Stimulated activated CD8-positive, alpha-beta memory T cell treated with anti-CD3 and anti-CD28 coated beads, Interleukin-4, amount 100 ng/mL, for 1 hour (primary cell): ENCODE measurements around the gene STAT4.

ENCODE experiments used
- DNase-seq, 2 donors: peaks; one replicate each; pipeline ENCODE4 v3.0.0-alpha.2; 2020; ENCODE audit warnings: low read depth in 2 of 2, low spot score in 1 of 2

Gene STAT4

DNA sequence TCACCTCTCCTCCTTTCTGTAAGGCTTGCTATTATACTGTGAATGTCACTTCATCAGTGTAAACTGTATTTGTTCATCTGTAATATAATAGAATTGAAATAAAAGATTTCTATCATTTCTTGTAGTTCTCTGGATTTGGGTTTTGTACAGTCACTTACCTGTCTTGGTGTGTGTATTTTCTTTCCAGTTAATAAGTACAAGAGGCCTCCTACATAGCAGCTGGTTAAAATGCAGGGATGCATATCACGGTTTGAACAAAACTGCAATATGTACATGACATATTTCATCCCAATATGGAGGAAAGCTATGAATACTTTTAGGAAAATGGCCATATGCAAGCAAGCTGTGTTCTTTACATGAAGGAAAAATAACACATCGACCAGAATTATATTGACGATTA lies 131.4 kb downstream of the STAT4 start:
- DNase-seq, result no peak

DNA sequence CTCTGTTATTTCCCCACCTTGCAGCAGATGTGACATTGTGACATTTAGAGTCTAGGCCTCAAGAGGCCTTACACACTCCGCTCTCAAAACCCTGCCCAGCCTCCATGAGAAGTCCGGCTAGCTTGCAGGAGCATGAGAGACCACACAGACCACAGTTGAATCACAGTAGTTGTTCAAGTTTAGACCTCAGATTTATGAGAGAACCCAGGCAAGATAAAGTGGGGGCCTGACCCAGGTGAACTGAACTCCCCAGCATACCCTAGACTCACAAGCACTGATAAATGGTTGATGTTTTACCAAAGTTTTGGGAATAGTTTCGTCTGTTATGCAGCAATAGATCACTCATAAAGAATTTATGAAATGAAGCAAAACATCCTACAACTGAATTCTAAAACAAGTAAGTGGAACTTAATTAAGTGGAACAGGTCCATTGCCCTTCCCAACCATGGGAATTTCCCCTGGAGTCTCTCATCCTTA lies 132.1 kb downstream of the STAT4 start:
- no peak for DNase-seq

DNA sequence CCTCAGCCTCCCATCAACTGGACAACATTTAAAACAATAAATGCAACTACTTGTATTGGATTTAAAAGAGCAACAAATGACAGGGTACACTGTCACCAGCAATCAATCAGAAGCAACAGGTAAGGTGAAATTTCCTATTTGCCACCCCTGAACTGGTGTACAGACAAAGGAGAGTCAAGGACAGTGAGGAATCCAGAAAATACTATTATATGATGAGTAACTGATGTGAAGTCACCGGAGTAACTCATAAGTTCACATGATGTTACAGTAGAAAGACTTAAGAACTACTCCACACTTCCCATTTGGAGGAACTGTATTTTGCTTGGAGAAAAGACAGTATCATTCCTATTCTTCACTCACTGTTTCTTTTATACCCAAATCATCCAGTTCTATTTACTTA lies 132.7 kb downstream of the STAT4 start:
- no peak for DNase-seq

DNA sequence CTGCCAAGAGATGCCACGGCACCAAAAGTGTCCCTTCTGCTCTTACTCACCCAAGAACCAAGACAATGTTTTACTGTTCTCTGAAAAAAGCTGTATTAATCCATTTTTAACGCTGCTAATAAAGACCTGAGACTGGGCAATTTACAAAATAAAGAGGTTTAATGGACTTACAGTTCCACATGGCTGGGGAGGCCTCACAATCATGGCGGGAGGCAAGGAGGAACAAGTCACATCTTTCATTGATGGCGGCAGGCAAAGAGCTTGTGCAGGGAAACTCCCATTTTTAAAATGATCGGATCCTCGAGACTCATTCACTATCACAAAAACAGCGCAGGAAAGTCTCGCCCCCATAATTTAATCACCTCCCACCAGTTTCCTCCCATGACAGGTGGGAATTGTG lies 135.0 kb downstream of the STAT4 start:
- no peak for DNase-seq

DNA sequence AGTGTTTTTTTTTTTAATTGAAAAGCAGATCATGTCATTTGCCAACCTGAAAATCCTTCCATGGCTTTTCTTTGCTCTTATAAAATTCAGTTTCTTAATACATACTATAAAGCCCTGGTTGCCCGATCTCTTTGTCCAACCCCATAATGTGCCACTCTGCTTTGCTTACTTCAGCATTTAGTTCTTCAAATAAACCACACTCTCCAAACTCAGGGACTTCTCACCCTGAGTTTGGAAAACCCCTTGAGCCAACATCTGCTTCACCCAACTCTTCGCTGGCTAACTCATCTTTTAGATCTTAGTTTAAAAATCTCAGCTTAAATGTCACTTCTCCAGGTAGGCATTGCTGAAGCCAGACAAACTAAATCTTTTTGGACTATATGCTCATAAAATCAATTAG lies 135.6 kb downstream of the STAT4 start:
- DNase-seq, result no peak

DNA sequence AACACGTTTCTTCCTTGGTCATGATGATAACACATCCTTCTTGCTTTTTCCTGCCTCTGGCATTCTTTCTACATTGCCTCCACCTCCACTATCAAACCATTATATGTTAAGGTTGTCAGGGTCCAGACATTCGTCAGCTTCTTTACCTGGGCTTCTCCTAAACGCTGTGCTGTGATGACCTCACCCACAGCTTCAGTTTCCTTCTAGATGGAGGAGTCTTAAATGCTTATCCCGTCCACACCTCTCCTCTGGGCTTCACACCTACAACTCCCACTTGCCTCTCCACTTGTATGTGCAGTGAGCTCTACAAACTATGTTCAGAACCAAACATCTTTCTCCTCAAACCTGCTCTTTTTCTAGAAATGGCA lies 136.2 kb downstream of the STAT4 start:
- DNase-seq, result no peak

DNA sequence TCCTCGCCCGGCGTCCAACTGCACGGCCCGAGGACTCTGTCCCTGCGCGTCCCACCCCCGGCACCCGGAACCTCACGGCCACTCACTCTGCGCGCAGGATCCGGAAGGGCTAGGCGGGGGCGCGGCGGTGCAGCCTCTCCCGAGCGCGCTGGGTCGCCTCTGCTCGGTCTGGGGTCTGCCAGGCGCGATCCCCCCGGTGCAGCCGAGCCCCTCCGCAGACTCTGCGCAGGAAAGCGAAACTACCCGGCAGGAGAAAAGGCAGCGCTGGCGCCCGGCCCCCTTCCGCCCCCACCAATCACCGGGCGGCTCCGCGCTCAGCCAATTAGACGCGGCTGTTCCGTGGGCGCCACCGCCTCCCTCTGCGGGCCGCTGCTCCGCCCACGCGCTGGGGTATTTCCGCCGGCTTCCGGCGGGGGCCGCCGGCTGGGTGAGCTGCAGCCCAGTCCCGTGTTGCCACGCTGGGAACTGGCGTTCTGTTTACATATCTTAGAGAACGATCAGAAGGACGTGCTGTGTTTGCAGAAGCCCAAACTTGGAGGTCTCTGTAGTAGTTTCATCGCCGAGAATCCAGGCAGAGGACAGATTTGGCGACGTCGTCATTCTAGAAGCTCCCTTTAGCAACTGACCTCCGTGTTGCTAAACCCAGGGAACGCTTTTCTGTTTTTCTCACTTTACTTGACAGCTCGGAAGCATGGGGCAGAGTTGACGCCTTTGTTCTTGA lies 136.7 kb downstream of the STAT4 start, which contains the start of gene STAT1:
Gene STAT1 (minus strand): TSS at position 240 of the 721 bp plus-strand sequence. CDS start 4,168 bp downstream, outside the sequence.
- peak; percentile 89 to 95 for DNase-seq

DNA sequence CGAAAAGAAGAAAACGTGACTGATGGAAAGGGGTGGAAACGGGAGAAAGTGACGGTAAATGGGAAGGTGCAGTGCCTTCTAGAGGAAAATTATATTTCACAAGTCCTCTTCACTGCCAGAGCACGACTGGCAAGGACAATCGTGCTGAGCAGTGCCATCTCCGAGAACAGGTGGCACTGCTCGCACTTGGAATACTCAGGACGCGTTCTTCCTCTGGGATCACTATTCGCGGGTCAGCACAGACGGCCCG lies 137.2 kb downstream of the STAT4 start:
- no peak for DNase-seq

DNA sequence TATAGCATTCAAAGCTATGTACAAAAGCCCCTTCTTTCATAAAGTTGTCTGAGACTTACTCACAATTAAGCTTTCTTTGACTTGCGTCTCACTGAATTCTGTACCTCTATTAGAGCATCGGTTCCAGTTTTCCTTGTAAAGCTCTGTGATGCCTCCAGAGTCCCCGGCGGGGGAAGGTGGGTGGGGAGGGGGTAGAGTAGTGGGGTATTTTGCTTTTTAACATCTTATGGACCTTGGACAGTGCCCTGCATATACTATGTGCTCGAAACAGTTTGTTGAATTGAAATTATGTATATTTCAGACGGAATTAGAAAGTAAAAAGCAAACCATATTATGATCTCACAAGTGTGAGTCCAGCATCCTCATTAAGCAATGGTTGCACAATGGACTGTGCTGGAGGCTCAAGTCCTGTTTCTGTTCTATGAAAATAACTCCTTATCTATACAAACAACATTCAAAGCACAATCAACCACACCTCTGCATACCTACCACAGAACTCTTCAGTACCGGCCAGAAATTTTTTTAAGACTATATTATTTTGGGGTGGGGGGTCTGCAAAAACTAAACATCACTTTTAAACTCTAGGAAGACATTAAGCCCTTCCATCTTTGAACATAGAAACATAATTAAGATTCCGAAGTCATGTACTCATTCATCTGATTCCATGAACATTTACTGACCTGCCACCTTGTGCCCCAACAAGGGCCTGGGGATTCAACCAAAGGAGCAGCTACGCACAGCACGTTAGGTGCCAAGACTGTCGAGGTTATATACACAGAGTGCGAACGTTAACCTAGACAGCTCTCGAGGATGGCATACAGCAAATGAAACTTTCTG lies 137.7 kb downstream of the STAT4 start:
- DNase-seq, result no peak

DNA sequence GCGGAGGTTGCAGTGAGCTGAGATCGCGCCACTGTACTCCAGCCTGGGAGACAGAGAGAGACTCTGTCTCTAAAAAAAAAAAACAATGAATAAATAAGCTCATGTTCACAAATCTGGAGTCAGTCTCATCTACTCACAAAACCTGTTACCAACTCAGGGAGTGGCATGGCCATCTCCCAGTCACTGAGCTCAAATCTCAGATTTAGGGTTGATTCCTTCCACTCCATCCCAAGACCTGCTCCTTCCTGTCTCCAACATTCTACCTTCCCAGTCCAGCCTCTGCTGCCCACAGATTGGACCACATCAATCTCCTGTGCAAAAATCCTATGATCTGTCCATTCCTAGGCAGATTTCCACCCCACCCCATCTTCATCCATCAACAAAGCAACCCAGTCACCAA lies 138.4 kb downstream of the STAT4 start:
- DNase-seq, result no peak

DNA sequence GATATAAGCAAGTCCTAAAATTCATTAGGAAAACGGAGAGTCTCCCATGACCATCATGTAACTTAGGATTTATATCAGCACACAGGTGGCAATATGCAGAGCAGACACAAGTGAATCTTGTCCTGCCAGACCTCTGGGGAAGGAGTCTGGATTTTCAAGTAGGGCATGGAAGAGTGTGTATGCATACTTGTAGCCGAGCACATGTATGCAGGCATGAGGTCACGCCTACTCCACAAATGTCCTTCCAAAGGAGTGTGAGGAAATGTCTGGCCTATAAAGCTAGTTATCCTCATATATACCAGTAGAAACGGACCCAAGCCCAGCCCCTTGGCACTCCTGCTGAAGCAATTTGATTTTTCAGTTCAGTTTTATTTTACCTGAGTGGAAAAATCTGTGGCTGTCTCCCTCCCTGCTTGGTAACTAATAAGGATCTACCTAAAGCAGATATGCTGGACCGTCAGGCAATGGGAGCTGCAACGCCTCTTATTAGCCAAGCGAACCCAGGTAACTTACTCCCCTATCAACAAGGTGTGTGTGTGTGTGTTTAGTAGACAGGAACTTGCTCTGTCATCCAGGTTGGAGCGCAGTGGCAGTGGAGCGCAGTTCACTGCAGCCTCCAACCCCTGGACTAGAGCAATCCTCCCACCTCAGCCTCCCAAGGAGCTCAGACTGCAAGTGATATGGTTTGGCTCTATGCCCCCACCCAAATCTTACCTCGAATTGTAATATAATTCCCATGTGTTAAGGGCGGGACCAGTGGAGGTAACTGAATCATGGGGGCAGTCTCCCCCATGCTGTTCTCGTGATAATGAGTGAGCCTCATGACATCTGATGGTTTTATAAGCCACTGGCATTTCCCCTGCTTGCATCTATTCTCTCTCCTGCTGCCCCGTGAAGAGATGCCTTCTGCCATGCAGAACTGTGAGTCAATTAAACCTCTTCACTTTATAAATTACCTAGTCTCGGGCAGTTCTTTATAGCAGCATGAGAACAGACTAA lies 139.6 kb downstream of the STAT4 start:
- DNase-seq, result no peak

DNA sequence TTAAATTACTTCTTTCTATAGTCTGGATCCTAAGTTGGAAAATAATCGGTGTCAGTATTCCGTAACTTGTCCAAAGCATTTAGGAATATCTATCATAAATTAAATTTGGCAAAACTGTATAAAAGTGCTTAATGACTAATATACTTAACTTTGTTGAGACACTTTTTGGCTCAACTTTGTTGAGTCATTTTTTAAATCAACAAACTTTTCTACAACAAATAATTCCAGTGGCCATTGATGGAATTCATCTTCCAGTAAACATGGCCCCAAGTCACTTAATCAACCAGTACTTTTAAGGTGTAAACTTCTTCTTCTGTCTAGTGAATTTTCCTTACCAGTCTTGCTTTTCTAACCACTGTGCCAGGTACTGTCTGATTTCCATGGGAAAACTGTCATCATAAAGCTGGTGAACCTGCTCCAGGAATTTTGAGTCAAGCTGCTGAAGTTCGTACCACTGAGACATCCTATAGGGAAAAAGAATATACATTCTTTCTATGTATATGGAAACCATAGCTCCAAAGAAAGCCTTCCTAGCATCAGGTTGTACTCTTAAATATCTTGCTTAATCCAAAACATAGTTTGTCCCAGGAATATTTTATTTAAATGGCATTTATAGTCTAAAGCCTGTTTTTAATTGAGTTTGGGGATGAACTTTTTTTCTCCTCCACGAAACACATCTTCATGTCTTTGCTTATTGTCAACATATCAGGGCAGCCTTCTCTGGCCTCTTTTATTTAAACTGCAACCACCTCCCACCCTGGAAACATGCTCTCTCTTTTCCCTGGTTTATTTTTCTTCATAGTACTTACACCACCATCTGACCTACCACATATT lies 141.0 kb downstream of the STAT4 start:
- no peak for DNase-seq

DNA sequence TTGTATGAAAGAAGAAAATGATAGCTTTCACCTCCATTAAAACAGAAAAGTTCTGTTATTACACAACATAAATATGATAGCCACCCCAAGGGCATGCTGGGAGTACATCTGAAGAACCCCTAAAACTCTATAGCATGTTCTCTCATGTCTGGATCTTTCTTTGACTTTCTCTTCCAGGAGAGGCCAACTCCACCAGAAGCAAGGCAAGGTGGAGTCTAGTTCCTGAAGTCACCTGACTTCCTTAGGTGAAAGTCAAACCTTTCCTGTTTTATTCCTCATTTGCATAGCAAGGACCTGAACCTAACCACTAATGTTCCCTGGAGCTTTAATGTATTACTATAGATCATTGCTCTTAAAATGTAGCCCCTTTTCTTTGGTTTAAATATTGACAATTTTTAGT lies 142.5 kb downstream of the STAT4 start:
- no peak for DNase-seq

DNA sequence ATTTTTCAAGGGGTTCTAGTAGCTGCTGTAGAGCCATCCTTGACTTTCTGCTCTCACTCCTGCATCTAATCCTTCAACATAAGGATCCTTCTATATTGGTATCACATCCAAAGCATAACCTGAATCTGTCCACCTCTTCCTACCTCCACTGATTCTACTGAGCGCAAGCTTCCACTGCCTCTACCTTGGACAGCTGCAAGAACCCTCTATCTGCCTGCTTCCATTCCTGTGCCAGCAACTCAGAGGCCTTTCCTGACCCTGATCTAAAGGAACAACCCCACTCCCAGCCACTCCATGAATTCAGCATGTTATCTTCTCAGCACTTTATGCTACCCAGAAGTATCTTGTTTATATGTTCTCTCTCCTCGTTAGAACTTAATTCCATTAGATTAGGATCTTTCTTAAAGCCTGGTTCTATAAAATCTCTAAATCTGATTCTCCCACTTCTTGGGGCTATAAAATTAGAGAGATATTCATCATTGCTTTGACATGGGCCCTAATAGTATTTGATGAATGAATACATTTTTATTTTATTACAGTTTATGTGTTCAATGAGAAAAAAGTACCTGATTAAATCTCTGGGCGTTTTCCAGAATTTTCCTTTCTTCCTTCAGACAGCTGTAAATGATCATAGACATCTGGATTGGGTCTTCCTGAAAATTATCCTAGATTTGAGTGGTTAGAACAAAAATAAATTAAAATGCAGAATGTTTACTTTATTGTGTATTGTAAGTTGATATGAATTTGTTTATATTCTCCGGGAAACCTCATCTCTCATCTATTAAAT lies 143.6 kb downstream of the STAT4 start:
- DNase-seq, result no peak

DNA sequence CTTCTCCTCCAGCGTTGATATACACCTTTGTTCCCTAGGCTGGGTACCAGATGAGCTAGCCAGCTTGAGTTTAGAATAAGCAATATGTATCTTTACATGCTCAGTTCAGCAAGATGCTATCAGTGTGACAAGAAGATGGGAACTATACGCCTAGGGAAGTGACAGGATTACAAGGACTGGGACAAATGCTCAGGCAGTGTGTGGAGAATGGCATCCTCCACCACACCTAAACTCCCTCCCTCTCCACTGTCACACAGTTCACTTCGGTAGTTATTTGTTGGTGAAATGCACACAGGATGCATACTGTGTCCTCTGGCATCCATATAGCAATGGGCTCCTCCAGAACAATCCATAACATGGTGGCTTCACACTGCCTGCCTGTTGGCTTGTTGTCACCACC lies 144.5 kb downstream of the STAT4 start:
- DNase-seq, result no peak

DNA sequence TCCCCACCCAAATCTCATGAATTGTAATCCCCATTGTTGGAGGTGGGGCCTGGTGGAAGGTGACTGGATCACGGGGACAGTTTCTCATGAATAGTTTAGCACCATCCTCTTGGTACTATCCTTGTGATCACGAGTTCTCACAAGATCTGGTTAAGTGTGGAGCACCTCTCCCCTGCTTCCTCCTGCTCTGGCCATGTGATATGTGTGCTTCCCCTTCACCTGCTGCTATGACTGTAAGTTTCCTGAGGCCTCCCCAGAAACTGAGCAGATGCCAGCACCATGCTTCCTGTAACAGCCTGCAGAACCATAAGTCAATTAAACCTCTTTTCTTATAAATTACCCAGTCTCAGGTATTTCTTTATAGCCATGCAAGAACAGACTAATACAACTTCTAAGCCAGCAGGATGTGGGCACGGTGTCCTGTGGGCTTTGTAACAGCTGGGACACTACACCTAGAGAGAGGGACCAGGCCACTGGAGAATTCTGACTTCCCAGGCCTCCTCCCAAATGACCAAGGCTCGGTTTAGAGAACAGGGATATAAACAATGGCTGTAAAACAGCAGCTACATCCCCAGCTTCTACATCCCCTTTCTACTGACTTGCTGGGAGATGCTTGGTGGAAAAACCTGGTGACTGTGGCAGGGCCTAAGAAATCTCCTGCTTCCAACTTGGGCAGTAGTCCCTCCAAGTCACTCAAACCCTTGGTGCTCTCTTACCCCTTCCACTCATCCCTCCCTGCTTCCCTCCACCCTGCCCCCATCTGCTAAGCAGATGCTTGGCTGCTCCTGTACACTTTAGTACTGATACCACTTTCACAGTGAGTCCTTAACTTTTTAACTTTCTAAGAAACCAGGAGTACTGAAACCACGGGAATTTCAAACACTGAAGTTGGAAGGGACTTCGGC lies 147.1 kb downstream of the STAT4 start:
- no peak for DNase-seq

DNA sequence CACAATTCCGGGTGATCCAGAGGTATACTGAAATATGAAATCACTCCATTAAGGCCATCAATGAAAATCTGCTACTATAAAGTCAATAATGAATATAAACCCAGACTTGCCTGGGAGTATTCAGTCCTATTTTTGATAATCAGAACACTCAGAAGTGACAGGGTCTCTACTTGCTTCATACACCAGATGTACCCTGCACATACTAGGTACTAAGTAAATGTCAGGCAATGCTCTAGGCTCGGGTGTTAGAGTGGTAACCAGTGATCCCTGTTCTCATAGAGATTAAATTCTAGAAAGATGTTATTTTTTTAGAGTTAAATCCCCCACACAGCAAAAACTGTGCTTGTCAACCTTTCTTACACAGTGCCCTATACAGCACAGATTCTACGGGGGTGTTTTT lies 149.2 kb downstream of the STAT4 start:
- DNase-seq, result no peak

DNA sequence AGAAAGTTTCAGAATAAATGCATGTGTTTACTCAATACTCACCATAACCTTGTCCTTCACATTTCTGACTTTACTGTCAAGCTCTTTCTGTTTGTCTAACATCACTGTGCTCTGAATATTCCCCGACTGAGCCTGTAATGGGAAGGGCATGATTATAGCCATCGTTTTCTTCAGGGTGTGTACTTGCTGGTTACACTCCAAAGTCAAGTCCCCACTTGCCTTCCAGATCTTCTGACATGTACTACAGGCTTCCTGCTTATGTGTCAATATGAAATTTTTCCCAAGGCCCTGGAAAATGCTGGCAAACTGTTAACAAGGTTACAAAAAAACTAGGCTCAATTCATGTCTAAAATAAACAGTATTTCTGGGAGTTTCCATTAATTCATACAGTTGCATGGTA lies 149.8 kb downstream of the STAT4 start:
- no peak for DNase-seq
